Measurements from ENCODE around the gene CGB3.
A peak's percentile ranks its signal among the peaks of the same experiment; 100 is the strongest.

CGB3 gene

DNA sequence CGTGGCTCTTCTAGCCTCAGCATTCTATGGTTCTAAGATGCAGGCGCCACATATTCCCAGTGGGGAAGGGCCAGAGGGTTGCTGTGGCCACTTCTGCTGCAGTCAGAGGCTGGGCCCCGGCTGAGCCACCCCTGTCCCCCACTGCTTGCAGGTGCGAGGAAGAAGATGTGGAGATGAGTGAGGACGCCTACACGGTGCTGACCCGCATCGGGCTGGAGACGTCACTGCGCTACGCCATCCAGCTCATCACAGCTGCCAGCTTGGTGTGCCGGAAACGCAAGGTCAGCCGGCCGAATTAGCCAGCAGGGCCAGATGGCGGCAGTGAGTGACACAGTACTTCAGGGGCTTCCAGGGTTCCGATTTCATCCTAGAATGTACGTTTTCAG is 9.3 kb downstream of the CGB3 start:
- no peak for DNase-seq

DNA sequence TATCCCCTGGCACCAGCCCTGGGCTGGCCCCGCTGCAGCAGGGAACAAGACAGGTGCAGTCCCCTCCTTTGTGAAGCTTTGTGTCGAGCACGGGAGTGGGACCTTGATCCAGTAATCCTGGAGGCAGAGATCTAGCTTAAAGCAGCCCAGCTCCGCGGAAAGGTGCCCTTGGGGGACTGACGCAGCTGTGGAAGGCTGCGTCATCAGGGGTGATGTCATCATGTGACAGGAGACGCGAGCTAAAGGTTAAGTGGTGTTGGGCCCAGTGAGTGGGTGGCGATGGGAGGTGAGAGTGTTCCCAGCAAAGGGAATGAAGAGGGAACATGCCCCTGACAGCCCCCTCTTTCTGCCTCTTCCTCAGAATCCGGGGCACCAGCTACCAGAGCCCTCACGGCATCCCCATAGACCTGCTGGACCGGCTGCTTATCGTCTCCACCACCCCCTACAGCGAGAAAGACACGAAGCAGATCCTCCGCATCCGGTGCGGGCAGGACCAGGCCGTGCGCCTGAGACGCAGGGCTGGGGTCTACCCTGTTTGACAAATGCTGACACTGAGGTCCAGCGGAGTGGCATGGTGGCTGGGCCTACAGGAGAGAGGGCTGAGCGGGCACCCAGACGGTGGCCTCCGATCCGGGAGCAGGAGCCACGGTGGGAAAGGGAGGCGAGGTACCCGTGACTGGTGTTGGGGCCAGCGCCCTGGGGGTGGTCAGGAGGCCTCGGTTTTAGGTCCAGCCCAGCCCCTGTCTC is 9.8 kb downstream of the CGB3 start:
- DNase-seq: no peak

DNA sequence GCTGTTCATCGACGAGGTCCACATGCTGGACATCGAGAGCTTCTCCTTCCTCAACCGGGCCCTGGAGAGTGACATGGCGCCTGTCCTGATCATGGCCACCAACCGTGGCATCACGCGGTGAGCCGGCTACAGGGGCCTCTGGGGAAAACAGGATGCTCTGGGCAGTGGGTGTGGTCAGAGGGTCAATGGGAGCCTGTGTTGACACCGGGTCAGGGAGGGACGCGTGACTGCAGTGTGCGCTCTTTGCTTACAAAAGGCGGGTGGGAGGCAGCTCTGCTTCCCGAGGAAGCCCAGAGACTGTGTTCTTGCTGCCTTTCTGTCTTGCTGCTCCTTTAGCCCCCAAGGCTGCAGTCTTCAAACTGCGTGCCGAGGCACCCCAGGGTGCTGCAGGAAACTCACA is 12.9 kb downstream of the CGB3 start:
- no peak for DNase-seq

DNA sequence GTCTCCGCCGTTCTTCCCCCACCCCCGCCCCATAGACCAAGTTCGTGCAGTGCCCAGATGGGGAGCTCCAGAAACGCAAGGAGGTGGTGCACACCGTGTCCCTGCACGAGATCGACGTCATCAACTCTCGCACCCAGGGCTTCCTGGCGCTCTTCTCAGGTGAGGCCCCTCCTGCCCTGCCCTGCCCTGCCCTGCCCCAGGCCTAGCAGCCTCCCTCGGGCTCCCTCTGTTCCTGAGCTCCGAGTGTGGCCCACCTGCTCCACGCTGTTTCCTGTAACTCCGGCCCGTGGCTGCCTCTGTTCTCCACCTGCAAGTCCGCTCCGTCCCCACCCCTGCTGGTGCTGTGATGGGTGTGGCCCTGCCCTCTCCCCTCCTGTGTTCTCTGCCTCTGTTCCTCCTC is 13.7 kb downstream of the CGB3 start:
- DNase-seq: no peak

DNA sequence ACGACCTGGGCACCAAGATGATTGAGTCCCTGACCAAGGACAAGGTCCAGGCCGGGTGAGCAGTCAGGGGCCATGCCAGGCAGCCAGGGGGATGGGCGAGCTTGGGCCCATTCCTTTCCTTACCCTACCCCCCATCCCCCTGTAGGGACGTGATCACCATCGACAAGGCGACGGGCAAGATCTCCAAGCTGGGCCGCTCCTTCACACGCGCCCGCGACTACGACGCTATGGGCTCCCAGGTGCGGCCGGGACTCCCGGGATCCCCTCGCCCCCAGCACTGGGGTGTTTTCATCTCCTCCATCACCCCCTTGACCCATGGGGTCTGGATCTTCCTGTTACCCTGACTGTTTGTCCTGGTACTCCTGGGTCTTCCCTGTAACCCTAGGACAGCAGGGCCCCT is 14.3 kb downstream of the CGB3 start:
- no peak for DNase-seq

DNA sequence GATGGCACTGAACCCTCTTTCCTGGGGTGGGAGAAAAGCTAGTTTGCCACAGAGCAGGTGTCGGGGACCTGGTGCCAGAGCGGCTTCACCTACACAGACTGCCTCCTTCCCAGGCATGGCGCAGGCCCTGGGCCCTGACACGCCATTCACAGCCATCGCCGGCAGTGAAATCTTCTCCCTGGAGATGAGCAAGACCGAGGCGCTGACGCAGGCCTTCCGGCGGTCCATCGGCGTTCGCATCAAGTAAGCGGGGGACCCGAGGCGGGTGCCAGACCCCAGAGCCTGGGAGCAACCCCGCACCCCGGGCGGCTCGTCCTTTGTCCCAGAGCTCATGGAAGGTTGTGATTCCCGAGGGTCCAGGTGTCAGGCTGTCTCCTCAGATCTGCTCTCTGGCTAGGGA is 17.2 kb downstream of the CGB3 start:
- no peak for DNase-seq

DNA sequence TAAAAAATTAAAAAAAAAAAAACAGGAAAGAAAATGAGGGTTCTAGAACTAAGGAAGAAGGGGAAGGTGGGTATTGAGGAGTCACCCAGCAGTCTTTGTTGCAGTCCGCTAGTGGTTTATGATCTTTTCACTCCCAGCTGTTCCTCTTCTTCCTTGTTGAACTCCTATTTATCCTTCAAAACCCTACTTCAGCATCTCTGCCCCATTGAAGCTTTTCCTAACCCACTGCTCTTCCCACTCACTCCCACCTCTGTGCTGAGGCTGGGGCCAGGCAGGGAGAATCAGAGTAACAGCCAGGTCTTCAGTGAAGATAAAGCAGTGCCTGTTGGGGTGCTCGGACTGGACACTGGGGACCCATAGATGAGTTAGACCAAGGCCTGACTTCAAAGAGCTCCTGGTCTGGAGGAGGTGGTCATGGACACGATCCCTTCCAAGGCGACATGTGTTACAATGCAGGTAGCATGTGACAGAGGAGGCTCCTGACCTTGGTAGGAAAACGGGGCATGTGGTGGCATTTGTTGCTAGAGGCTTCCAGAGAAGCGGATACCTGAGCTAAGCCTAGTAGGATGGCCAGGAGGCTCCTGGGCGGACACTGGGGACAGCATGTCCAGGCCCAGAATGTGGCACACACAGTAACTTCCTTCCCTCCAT is 19.0 kb downstream of the CGB3 start:
- DNase-seq: no peak

DNA sequence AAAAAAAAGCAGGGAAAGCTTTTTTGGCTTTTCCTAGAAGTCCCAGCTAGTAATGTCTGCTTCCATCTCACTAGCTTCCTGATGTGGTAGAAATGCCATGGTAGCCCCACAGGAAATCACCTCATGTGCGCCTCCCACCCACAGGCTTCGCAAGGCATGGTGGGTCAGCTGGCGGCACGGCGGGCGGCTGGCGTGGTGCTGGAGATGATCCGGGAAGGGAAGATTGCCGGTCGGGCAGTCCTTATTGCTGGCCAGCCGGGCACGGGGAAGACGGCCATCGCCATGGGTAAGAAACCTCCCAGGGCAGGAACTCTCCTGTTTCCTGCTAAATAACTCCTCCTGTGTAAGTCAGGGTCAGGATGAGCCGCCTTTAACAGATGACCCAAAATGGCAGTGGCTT is 20.0 kb downstream of the CGB3 start:
- no peak for DNase-seq

DNA sequence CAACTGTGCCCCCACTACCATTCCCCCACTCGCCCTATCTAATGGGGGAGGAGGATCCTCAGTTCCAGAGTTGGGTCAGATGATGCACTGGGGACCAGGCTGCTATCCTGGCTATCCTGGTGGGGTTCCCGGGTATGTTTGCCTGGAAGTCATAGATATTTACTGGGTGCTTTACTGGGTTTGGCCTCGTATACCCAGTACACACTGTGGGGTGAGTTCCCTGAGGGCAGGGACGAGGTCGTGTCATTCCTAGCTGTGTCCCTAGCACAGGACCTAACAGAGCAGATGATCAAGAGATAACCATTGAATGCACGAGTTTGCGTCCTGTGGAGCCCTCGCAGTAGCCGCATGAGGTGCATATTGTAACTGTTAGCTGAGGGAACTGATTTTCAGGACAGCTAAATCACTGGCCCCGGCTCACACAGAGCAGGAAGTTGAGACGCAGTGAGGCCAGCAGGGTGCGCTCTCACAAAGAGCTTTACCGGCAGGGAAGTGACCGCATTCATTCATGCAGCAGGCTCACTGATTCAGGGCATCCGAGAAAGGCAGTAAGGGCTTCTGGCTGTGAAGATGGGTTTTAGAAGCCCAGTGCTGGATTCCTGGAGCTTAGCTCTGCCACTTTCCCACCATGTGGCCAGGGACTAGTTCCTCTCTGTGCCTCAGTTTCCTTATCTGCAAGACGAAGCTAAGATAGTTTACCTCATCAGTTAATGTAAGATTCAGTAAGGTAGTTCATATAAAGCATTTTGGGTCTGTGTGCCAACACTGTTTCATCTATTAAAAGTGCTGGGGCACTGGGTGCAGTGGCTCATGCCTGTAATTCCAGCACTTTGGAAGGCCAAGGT is 24.4 kb downstream of the CGB3 start:
- DNase-seq: peak; percentile 31 to 75

DNA sequence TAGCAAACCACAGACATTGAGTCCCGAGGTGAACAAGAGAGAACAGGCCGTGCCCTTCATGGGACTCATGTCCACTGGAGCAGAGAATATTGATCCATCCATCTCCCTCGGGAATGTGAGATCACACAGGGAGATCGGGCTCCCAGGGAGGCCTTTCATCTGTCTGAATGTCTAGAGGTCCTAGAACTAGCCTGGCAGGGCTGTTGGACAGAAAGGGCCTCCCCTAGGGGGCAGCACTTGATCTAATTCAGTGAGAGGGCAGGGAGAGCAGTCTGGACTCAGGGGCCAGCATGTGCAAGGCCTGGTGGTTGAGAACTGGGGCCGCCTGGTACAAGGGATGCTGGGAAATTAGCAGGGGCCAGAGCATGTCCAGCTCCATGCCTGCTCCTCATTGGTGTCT is 26.2 kb downstream of the CGB3 start:
- peak; percentile 37 to 75 for DNase-seq

DNA sequence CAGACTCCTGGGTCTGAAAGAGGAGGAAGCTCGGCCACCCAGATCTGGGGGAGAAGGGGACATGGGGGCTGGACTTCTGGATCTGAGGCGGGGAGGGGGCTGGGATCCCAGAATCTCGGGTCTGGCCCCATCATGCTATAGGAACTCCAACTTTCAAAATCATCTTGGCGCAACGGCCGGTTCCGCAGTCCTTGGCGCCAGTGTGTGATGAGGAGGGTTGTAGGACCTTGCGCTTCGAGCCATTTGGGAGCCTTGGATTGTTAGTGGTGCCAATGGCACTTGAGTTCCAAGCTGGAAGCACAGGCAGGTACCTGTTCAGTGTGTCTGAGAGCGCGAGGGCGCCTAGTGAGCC is 30.1 kb downstream of the CGB3 start:
- no peak for DNase-seq

DNA sequence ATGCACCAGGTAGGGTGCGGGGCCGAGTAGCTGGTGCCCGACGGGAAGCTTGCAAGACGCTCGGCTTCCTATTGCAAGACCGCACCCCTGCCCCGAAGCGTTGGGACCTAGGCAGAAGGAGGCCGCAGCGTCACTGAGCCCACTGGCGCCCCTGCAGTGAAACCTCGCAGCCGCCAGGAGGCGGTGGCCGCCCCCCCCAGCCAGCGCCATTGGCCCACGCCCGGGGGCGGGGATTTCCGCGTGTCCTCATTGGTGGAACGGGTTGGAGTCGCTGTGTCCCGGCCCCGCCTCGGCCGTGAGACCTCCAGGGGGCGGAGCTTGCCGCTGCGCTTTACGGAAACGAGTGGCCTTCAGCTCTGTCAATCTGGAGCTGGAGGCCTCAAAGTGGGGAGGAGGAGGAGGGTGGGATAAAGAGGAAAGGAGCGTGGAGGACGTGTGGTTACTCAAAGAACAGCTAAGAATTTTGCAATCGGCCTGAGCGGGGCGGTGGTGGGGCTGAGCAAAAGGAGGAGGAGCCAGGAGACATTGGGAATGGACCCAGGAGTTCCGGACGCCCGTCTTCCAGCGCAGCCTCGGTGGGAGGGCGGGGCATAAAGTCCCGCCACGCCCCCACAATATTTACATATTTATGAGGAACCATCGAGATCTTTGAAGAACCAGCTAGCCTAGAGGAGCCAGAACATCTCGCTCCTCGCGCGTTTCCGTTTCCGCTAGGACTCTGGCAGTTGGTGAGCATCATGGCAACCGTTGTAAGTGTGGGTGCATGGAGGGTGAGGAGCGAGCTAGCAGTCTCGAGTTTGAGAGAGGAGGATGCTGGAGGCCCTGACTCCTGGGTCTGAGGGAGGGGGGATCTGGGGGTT is 30.7 kb downstream of the CGB3 start, which contains the start of the genes GYS1 and RUVBL2:
TSS of gene GYS1 (minus strand) at position 135 of the 860 bp plus-strand sequence. CDS start 197 bp downstream, outside the sequence.
TSS of gene RUVBL2 (plus strand) at position 713 of the 860 bp plus-strand sequence. CDS start at position 738, 25 bp downstream.
- peak; percentile 100 for DNase-seq

DNA sequence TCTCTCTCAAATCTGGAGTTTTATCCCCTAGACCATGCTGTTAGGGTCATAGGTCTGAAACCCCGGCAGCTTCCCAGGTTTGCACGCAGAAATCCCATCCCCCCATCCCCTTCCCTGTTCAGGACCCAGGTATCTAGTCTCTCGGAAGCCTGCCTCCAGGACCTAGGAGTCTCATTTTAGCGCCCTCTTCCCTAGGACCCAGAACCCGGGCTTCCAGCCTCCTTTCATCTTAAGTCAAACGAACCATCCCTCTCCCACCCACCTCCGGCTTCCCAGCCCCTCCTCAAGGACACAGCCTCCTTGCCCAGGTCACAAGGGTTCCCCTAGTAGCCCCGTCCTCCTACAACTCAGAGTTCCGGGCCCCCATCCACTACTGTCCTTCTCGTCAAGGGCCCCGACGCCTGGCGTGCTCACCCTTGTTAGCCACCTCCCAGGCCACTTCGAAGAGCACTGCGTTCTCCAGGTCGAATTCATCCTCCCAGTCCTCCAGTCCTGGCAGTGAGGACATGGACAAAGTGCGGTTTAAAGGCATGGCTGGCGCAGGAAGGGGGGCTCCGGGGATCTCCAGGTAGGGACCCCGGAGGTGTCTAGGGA is 31.5 kb downstream of the CGB3 start:
- DNase-seq: peak in 1 of 2 donors; percentile 10

DNA sequence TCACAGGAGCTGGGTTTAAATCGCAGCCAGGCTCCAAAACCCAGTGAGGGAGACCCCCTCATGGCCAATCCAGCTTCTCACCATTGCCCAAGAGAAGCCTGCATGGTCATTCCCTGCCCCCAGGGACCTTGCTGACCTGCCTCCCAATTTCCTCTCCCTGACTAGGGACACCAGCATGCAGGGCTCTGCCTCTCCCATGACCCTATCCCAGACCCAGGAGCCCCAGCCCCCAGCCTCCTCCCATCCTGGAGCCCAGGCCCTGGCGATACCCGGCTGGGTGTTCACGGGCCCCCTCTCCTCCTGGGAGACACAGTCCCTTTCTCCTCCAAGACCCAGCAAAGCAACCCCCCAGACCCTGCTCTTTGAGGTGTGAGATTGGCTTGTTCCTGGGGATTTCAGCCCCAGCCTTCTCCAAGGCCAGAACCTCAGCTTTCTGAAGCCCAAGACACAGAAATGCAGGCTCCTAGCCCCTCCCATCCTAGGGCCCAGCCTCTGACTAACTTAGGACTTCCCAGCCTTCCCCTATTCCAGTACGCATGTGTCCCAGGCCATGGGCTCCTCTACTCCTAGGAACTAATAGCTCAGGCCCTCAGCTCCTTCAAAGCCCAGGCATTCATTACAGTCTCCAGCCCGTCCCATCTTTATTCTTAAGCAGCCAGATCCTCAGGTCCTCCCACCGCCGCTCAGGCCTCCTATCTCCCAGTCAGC is 32.1 kb downstream of the CGB3 start:
- peak; percentile 86 to 88 for DNase-seq

DNA sequence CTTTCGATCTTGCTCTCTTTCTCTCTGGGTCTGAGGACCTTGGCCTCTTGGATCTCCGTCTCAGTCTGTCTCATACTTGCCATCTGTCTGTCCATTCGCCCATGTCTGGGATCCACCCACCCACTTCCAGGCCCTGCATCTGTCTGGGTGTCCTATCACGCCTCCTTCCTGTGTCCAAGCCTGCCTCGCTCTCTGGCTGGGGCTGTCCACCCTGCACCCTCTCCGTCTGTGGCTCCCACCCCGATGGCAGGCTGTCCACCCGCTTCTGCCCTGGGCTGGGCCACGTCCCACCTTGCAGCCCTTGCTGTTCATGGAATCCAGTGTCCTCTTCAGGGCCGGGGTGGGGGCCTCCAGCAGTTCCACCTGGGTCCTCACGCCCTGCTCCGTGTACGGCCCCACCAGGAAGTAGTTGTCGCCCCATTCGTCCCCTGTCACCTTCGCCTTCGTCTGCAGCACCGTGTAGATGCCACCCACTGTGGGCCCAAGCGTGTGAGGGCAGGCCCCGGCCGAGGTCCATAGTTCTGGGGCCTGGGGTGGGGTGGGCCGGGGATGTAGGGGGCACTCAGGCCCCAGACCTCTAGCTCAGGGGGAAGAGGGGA is 33.0 kb downstream of the CGB3 start:
- DNase-seq: no peak

DNA sequence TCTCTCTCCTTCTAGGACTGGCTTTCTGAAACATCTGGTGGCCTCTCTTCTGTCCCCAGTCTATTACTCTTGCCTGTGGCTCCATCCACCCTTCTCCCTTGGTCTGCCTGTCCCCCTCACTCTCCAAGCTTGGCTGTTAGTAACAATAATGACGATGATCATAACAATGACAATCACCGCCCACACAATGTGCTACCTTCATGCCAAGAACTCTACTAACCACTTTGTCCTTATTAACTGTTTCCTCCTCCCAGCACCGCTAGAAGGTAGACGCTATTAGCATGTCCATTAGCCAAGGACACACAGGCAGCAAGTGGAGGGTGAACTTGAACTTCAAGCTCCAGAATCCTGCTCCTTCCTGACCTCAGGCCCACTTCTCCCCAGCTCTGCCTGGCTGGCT is 33.7 kb downstream of the CGB3 start:
- DNase-seq: no peak

DNA sequence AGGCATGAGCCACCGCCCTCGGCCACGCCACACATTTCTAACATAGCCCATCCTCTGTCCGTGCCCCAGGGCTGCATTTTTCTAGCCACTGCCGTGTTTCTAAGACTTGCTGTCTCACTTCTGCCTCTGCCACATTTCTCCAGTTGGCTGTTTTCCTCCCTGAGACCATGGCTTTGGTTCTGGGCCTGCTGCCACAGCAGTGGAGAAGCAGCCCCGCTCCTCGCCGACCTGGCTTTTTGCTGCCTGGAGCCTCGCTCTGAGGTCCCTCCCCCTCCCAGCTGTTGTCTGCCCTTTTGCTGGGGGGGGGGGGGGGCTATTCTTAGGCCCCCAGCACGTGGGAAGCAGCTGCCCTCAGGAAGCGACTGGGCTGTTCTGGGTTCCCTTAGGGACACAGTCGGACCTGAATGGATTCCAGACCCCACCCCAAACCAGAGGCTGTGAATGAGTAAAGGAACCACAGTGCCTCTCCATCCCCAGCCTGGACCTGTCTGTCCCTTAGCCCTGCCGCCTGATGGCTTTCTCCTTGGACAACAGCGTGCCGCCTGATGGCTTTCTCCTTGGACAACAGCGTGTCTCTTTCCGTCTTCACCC is 34.3 kb downstream of the CGB3 start:
- DNase-seq: no peak

DNA sequence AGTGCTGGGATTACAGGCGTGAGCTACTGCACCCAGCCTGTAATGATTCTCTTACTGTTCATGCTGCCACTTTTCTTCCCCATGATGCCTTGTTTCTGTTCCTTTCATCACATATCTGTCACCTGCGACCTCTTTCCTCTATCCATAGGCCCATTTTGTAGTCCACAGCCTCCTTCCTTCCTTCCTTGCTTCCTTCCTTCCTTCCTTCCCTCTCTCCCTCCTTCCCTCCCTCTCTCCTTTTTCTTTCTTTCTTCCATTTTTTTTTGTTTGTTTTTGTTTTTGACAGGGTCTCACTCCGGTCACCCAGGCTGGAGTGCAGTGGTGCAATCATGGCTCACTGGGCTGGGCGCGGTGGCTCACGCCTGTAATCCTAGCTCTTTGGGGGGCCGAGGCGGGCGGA is 35.3 kb downstream of the CGB3 start:
- no peak for DNase-seq

DNA sequence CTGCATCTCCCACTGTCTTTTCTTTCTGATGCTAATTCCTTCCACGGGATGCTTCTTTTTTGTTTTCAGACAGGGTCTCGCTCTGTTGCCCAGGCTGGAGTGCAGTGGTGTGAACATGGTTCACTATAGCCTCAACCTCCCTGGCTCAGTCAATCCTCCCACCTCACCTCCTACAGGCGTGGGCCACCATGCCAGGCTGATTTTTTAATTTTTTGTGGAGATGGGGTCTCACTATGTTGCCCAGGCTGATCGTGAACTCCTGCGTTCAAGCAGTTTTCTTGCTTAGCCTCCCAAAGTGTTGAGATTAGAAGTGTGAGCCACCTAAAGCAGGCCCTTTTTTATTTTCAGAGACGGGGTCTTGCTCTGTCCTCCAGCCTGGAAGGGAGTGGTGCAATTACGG is 35.8 kb downstream of the CGB3 start:
- no peak for DNase-seq

DNA sequence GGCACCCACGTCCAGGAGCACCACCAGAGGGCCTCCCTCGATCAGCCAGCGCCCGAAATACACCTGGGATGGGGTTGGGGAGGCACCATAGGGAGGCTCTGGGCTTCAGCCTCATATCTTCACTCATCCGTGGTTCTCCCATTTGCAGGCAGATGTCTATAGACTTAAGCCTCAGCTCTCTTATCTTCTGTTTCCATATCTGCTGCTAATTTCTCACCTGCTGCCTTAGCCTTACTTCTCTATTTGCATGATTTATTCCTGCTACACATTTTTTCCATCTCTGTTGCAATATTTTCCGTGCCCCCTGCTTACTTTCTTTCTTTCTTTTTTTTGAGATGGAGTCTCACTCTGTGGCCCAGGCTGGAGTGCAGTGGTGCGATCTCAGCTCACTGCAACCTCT is 36.8 kb downstream of the CGB3 start:
- DNase-seq: no peak

DNA sequence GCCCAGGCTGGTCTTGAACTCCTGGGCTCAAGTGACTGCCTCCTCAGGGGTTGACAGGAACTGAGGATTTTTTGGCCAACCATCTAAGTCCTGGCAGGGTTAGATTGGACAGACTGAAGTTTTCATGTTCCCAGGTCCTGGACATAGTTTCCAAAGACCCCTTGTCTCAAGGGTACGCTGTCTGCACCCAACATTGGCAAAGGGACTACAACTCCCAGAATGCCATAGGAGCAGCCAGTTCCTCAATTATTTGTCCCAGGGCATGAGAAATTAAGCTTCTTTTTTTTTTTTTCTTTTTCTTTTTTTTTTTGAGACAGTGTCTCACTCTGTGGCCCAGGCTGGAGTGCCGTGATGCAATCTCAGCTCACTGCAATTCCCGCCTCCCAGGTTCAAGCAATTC is 37.9 kb downstream of the CGB3 start:
- DNase-seq: peak in 1 of 2 donors; percentile 14
